Activated T-cell treated with anti-CD3 and anti-CD28 coated beads, Interleukin-2, amount 50 U/mL, for 48 hours (primary cell): ENCODE data around the gene KRTAP10-3.

Experiments used
- DNase-seq, 2 experiments: peaks; one replicate each; pipeline ENCODE4 v3.0.0-alpha.2; 2020

KRTAP10-3 gene

GRCh38 chr21:44515359-44516165 lies 43.0 kb downstream of the KRTAP10-3 start:
- no peak for DNase-seq

DNA sequence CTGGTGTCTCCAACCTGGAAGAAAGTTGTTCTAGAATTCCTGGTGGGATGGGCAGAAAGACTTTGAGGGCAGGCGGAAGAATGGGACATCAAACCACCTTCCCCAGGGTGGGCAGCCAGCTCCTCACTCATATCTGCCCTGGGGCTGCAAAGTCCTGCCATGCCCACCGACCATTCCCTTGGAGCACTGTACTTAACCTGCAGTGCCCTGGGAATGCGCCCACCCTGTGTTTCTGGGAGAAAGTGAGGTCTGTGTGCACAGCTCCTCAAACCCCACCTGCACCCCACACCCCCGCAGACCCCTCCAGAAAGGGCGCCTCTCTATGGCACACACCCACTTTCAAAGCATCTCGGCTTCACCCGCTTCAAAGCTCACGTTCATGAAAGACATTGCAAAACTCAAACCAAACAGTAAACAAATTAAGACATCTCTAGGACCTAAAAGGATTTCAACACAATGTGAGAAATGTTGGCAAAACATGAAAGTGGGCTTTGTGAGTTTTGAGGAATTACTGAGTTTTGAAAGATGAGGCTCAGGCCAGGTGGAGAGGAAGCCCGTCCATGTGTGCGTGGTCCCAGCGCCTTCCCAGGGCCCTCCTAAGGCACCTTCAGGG lies 43.7 kb downstream of the KRTAP10-3 start:
- DNase-seq = no peak

DNA sequence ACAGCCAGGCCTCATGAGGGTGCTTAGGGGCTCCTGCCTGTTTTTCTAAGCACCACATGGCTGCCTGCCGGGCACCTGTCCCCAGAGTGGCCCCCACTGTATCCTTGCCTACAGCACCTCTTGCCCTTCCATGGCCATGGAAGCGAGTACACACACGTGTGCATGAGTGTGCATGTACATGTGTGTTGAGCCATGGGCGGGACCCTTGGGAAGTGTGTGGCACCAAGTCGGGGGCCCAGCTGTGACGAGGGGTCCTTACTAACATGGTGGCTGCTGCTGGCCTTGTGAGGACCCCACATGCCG lies 44.4 kb downstream of the KRTAP10-3 start:
- DNase-seq = no peak

DNA sequence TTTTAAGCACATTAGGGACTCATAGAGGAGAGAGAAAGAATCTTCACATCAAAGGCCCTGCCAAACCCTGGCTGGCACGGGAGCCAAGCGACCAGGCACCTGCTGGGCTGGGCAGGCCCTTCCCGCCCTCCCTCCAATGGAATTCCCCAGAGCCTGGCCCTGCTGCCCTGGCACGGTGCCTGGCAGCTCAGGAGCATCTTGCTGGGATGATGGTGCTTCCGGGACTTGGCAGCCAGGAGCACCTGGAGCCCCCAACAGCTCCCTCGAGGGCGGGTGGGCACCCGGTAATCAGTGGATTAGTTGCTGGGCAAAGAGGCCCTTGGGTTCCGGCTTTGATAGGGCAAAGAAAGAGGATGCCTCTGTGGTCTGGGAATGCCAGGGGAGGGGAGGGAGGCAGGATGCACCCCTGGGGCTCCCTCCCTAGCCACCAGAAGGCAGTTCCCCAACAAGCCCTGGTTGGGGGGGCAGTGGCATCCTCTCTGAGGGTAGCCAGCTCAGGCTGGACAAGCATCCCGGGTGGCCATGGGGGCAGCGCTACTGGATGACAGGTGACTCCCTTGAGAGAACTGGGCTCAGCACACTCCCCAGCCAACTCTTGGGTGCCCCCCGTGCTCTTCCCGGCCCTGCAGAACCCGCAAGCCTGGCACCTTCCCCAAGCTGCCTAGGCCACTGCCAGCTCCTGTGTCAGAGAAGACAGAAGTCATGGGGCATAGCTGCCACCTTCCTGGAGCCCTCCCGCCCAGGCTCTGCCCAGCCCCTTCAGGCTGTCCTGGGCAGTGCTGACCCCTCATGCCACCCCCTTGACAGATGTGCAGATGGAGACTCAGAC lies 45.0 kb downstream of the KRTAP10-3 start:
- DNase-seq = no peak

GRCh38 chr21:44512496-44513388 lies 45.9 kb downstream of the KRTAP10-3 start:
- DNase-seq = no peak

DNA sequence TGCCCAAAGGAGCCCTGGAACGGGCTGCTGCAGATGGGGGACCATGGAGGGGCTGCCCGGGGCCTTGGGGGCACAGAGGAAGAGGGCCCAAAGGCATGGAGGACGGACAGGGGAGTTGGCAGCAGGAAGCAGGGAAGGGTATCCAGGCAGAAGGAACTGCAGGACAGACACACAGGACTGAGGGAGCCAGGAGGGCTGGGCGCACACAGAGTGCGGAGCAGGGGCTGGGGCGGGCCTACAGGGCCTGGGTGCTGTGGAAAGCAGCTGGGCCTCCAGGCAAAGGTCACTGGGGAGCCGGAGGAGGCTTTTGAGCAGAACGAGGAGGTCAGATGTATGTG lies 46.7 kb downstream of the KRTAP10-3 start:
- no peak for DNase-seq

DNA sequence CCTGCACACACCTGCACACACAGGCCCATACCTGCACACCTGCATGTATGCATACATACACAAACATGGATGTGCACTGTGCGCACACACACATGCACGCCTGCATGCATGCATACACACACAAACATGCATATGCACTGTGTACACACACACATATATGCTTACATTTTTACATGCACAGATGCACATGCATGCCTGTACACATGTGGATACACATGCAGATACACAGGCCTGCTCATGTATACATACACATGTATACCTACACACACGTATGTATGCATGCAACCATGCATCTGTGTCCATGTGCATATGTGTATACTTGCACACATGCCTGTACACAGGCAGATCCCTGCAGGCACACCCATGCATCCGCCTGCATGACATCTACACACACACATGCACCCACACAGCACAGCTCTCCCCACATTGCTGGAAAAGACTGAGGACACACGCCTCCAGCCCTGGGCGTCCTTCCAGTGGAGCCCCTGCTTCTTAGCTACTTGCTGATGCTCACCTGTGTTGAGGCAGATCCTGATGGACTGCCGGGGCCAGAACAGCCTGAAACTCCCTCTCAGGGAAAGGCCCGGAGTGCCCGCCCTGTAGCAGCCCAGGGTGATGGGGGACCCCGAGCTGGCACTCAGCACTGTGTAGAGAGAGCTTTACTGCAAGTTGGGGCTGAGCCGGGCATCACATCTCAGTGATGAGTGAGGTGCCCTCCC lies 47.2 kb downstream of the KRTAP10-3 start:
- DNase-seq = no peak

- peak; percentile 85 for DNase-seq
Observed at GRCh38 chr21:44510508-44511218, 47.9 kb downstream of the KRTAP10-3 start.

GRCh38 chr21:44510109-44510507 lies 48.5 kb downstream of the KRTAP10-3 start:
- DNase-seq = no peak

- peak in 1 of 2 experiments; percentile 22 for DNase-seq
Observed at GRCh38 chr21:44509539-44509938, 49.1 kb downstream of the KRTAP10-3 start.

GRCh38 chr21:44508711-44509445 lies 49.7 kb downstream of the KRTAP10-3 start:
- DNase-seq = no peak

- DNase-seq = no peak
Observed at GRCh38 chr21:44508426-44508710, 50.2 kb downstream of the KRTAP10-3 start.
